ENCODE measurements around the gene DNAJC4.

GRCh38 chr11:64232182-64232966 is 2.0 kb downstream of the DNAJC4 start:
- TF ChIP-seq EZH2 (IDR thresholded peaks at IDR 0.05): no peak
- no peak for TF ChIP-seq POLR2AphosphoS5 (IDR thresholded peaks at IDR 0.05; ENCODE audit: borderline replicate concordance, low read depth, low read length)
